ENCODE results near the gene GALM.

GALM gene

GRCh38 chr2:38771632-38772031 lies 105.7 kb downstream of the GALM start:
- no peak for DNase-seq (ENCODE audit: low spot score)

GRCh38 chr2:38775097-38775920 lies 109.4 kb downstream of the GALM start:
- no peak for DNase-seq (ENCODE audit: low spot score)

- DNase-seq (ENCODE audit: low spot score) = no peak
Measured at GRCh38 chr2:38775921-38776225, 110.0 kb downstream of the GALM start.

GRCh38 chr2:38776531-38776930 lies 110.6 kb downstream of the GALM start:
- DNase-seq (ENCODE audit: low spot score) = no peak

- DNase-seq (ENCODE audit: low spot score) = no peak
Measured at GRCh38 chr2:38778687-38779082, 112.8 kb downstream of the GALM start.

DNA sequence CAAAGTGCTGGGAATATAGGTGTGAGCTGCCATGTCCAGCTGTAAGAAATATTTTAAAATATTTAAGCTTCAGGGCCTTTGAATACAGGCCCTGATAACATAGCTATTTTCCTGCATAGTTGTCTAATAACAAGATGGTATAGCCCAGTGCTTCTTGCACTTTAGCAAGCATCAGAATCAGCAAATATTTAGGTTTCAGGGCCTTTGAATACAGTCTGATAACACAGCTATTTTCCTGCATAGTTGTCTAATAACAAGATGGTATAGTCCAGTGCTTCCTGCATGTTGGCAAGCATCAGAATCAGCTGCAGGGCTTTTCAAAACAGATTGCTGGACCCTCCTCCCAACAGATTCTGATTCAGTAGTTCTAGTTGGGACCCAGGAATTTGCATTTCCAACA lies 117.7 kb downstream of the GALM start:
- DNase-seq (ENCODE audit: low spot score) = no peak
